B cell (primary cell): ENCODE results near the gene SPEG. TPM values are rescaled to one million over a fixed set of nuclear protein-coding genes. Genes with fewer than 3 reads are reported as not detected.

Experiments
- ATAC-seq: fragments of 200-7000 bp; cut with Tn5 transposase; one replicate; pipeline ENCODE4 v1.10.0; 2021; ENCODE audit warnings: low read depth, mild to moderate bottlenecking, moderate number of reproducible peaks, moderate library complexity
- CTCF ChIA-PET: fragments of 350-600 bp; sonication (Branson Sonifier 250); formaldehyde crosslinking; loops from one replicate; lab custom pipeline; 2021; ENCODE audit warnings: antibody characterized with exemption, inconsistent platforms; lab: Charles Lee
- POLR2A ChIA-PET: fragments of 350-600 bp; sonication (Branson Sonifier 250); formaldehyde crosslinking; loops from one replicate; lab custom pipeline; 2021; ENCODE audit warnings: antibody characterized with exemption; lab: Charles Lee
- DNase-seq: peaks from one replicate; pipeline ENCODE4 v3.0.0; 2013
- H2AFZ ChIP-seq: 2 replicates; pipeline ENCODE4 v1.6.1; 2012; ENCODE audit warnings: mild to moderate bottlenecking, low read depth, low read length; ENCODE audit not compliant: insufficient read depth, poor library complexity, severe bottlenecking
- H3K27ac ChIP-seq, 2 donors: 1 replicate in 1 of 2; 2 replicates in 1 of 2; pipeline ENCODE4 v1.5.1; 2012 to 2013; ENCODE audit warnings: low read length in 2 of 2, mild to moderate bottlenecking in 2 of 2, moderate library complexity in 1 of 2
- H3K27me3 ChIP-seq, 4 experiments: fragments of 200-600 bp in 1 of 4; sonication (generic) in 1 of 4; replicated peaks in 1 of 4; 1 replicate in 2 of 4; 2 replicates in 2 of 4; pipeline versions ENCODE4 v1.6.1 to v1.7.0; 2013 to 2016; ENCODE audit warnings: low read length in 3 of 4, mild to moderate bottlenecking in 2 of 4, mixed read lengths in 1 of 4, moderate library complexity in 1 of 4; ENCODE audit not compliant: insufficient read depth in 4 of 4, control insufficient read depth in 3 of 4; ENCODE audit errors: control extremely low read depth in 1 of 4
- H3K36me3 ChIP-seq, 2 experiments: replicated peaks in 1 of 2; 1 replicate in 1 of 2; 2 replicates in 1 of 2; pipeline versions ENCODE4 v1.6.1 to v1.7.1; 2013; ENCODE audit warnings: low read length in 1 of 2; ENCODE audit not compliant: insufficient read depth in 2 of 2, control insufficient read depth in 1 of 2; ENCODE audit errors: control extremely low read depth in 1 of 2, extremely low read depth in 1 of 2
- H3K4me1 ChIP-seq, 2 donors: fragments of 200-600 bp in 1 of 2; sonication (generic) in 1 of 2; 1 replicate in 1 of 2; 2 replicates in 1 of 2; pipeline versions ENCODE4 v1.5.1 to v1.6.1; 2013 to 2017; ENCODE audit warnings: low read length in 2 of 2; ENCODE audit not compliant: control insufficient read depth in 2 of 2, insufficient read depth in 2 of 2
- H3K4me2 ChIP-seq: replicated peaks from 2 replicates; pipeline ENCODE3; 2012; ENCODE audit warnings: mild to moderate bottlenecking, low read depth, low read length; ENCODE audit not compliant: poor library complexity, severe bottlenecking
- H3K4me3 ChIP-seq, 5 experiments: fragments of 200-600 bp in 1 of 5; sonication (generic) in 1 of 5; 1 replicate in 3 of 5; 2 replicates in 2 of 5; pipeline versions ENCODE4 v1.5.1 to v1.7.0; 2011 to 2016; ENCODE audit warnings: low read length in 4 of 5, mild to moderate bottlenecking in 4 of 5, low read depth in 2 of 5, control low read depth in 1 of 5, moderate library complexity in 1 of 5; ENCODE audit not compliant: insufficient read depth in 1 of 5; ENCODE audit errors: control extremely low read depth in 1 of 5, extremely low read depth in 1 of 5
- H3K79me2 ChIP-seq: fragments of 200-600 bp; sonication (generic); one replicate; pipeline ENCODE4 v1.6.0; 2016; ENCODE audit warnings: low read length; ENCODE audit not compliant: control insufficient read depth, insufficient read depth
- H3K9ac ChIP-seq: fragments of 200-600 bp; sonication (generic); 2 replicates; pipeline ENCODE4 v1.6.1; 2017; ENCODE audit warnings: mild to moderate bottlenecking, low read length, moderate library complexity
- H3K9me3 ChIP-seq, 3 donors: one replicate each; pipeline versions ENCODE4 v1.6.1 to v1.7.1; 2013; ENCODE audit warnings: low read length in 2 of 3; ENCODE audit not compliant: control insufficient read depth in 2 of 3, insufficient read depth in 1 of 3; ENCODE audit errors: control extremely low read depth in 1 of 3
- H4K20me1 ChIP-seq: 2 replicates; pipeline ENCODE4 v1.6.0; 2012; ENCODE audit warnings: mild to moderate bottlenecking, low read length; ENCODE audit not compliant: insufficient read depth, control insufficient read depth, poor library complexity, severe bottlenecking
- H3K27ac Mint-ChIP-seq: one replicate; pipeline ENCODE4 v1.8.0; 2021; ENCODE audit warnings: mixed read lengths
- H3K27me3 Mint-ChIP-seq: one replicate; pipeline ENCODE4 v1.8.0; 2021; ENCODE audit warnings: mixed read lengths
- H3K4me1 Mint-ChIP-seq: one replicate; pipeline ENCODE4 v1.8.0; 2021; ENCODE audit warnings: mixed read lengths
- H3K4me3 Mint-ChIP-seq: one replicate; pipeline ENCODE4 v1.8.0; 2021; ENCODE audit warnings: mixed read lengths
- H3K9me3 Mint-ChIP-seq: one replicate; pipeline ENCODE4 v1.8.0; 2022; ENCODE audit warnings: mixed read lengths; ENCODE audit not compliant: insufficient read depth
- CTCF ChIP-seq: fragments of 200-600 bp; IDR thresholded peaks from one replicate; pipeline ENCODE4 v1.8.0; 2022; ENCODE audit warnings: antibody characterized with exemption, mild to moderate bottlenecking
- EZH2 ChIP-seq: IDR thresholded peaks from 2 replicates; pipeline ENCODE4 v1.6.1; 2012; ENCODE audit warnings: borderline replicate concordance, low read depth, mild to moderate bottlenecking, moderate library complexity, low read length; ENCODE audit not compliant: insufficient read depth, poor library complexity, severe bottlenecking
- WGBS: methylation state at CpG from one replicate; pipeline ENCODE4 v1.1.5; 2013; ENCODE audit warnings: missing lambda C conversion rate; ENCODE audit not compliant: insufficient coverage; 5-methylcytosine and 5-hydroxymethylcytosine counted together
- intact Hi-C: fragments of 100-400 bp; cut with micrococcal nuclease; formaldehyde crosslinking; loops from one replicate; pipeline ENCODE4 v1.10.0; 2022
- polyA plus RNA-seq: library from polyadenylated mRNA; depleted of rRNA; stranded (reverse); fragments of >200 nt; gene quantifications from 2 replicates; pipeline ENCODE4 v1.2.3, GENCODE V29; 2012
- total RNA-seq, 2 donors: library from RNA; stranded (reverse); fragments of 120-200 nt in 1 of 2; gene quantifications; 1 replicate in 1 of 2; 2 replicates in 1 of 2; pipeline versions ENCODE4 v1.2.3 to v1.2.4, GENCODE V29; 2013 to 2022

SPEG gene
- total and polyA plus RNA-seq, 2 donors (not counting 1 experiment from before 2014, with no cell fraction given) = 0.03 to 0.74 TPM

DNA sequence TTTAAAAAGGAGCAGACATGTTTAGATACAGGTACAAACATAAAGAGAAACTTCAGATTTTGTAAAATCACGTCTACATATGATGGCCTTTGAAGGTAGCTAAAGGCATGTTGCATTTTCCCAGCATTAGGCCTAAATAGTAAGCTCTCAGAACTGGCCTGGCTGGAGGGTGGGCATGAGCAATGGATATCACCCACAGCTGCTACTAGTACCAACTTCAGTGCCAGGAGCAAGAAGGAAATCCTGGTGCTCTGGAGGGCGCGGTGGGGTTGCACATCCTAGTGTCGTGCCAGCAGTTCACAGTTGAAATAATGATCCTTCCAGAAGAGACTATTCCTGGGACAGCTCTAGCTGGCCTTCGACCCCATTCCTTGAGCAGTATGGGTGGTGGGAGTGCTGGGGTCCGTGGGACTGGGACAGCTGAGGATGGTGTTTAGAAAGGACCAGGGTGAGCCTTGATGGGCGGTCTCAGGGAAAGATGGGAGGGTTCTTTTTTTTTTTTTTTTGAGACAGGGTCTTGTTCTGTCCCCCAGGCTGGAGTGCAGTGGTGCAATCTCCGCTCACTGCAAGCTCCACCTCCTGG lies 11.6 kb upstream of the SPEG start:
- Histone ChIP-seq H3K4me2 (no peak overlapping the region), H3K9ac (no peak overlapping the region), H2AFZ (no peak overlapping the region), H3K4me1 (no peaks in the 10 kb centered on the region), H3K36me3 (no peaks in the 10 kb centered on the region), H3K27me3 (peaks cover 0 to 26% (median 3%) of the 10 kb centered on the region in 4 experiments), H3K27ac (no peak overlapping the region), H3K79me2 (no peaks in the 10 kb centered on the region), H3K9me3 (no peaks in the 10 kb centered on the region), H4K20me1 (no peaks in the 10 kb centered on the region), H3K4me3 (no peak overlapping the region)
- CTCF ChIA-PET = no interaction called here
- Mint-ChIP-seq H3K4me1 (peaks cover 1% of the 10 kb centered on the region), H3K4me3 (no peak overlapping the region), H3K9me3 (no peaks in the 10 kb centered on the region), H3K27ac (no peak overlapping the region), H3K27me3 (peaks cover 45% of the 10 kb centered on the region)
- 94% methylated on average over 5 of the region's 8 CpGs for WGBS
- DNase-seq = no peak
- intact Hi-C loops = no loop called here
- ATAC-seq = no peak
- POLR2A ChIA-PET = interaction anchor here (0.6 kb wide), 1 partner anchor 53 kb away, joined by 5 read pairs; no protein-coding TSS in a partner anchor
- TF ChIP-seq EZH2 (no peak), CTCF (no peak)

- intact Hi-C loops = no loop called here
- Mint-ChIP-seq H3K27me3 (peaks cover 45% of the 10 kb centered on the region), H3K4me3 (no peak overlapping the region), H3K4me1 (peaks cover 1% of the 10 kb centered on the region), H3K9me3 (no peaks in the 10 kb centered on the region), H3K27ac (no peak overlapping the region)
- H3K79me2 ChIP-seq = no peaks in the 10 kb centered on the region
- no peak for TF ChIP-seq EZH2
- TF ChIP-seq CTCF = no peak
- no peak for DNase-seq
- no peak overlapping the region for H3K27ac ChIP-seq
- POLR2A ChIA-PET = interaction anchor here (0.6 kb wide), 1 partner anchor 54 kb away, joined by 5 read pairs; no protein-coding TSS in a partner anchor
- no peak overlapping the region for H2AFZ ChIP-seq
- no peaks in the 10 kb centered on the region for H3K36me3 ChIP-seq
- ATAC-seq = no peak
- H3K4me3 ChIP-seq = no peak overlapping the region
- WGBS = 87% methylated on average over 7 of the region's 14 CpGs
- H3K27me3 ChIP-seq = peaks cover 0 to 26% (median 2%) of the 10 kb centered on the region in 4 experiments
- H4K20me1 ChIP-seq = no peaks in the 10 kb centered on the region
- no peaks in the 10 kb centered on the region for H3K4me1 ChIP-seq
- CTCF ChIA-PET = no interaction called here
- H3K9ac ChIP-seq = no peak overlapping the region
- H3K9me3 ChIP-seq = no peaks in the 10 kb centered on the region
- no peak overlapping the region for H3K4me2 ChIP-seq
These were observed 10.8 kb upstream of the SPEG start for GRCh38 chr2:219423652-219424377.
